ENCODE data around the gene ITGA8.
"Not testable (repeated sequence)": the region's sequence is repeated elsewhere in the genome, so short reads cannot be mapped to it uniquely, and the experiment has no call there.

Gene ITGA8

GRCh38 chr10:15719899-15720634, at the start of gene ITGA8:
Gene ITGA8 (minus strand): TSS chr10:15719922. CDS start chr10:15719771, 151 bp downstream.
- DNase-seq = no peak

DNA sequence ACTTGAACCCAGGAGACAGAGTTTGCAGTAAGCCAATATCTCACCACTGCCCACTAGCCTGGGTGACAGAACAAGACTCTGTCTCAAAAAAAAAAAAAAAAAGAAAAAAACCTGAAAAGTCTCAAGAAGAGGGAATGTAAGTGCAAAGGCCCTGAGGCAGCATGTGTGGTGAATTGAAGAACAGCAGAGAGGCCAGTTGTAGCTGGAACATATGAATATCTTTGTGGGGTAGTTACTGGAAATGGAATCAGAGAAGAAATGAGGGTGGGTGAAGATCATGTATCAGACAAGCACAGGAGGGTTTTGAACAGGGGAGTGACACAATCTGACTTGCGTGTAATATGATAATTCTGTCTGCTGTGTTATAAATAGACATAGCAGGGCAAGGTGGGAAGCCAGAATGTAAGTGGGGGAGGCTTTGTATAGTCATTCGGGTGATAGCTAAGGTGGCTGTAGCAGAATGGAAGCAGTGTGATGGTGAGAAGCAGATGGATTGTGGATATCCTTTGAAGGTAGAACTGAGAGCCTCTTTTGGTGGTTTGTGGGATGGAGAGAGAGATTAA, 45.3 kb upstream of the ITGA8 start:
- no peak for DNase-seq

- no peak for DNase-seq
These were observed 43.3 kb upstream of the ITGA8 start for GRCh38 chr10:15763006-15763405.

- not testable (repeated sequence) for DNase-seq
These were observed 42.5 kb upstream of the ITGA8 start for GRCh38 chr10:15762239-15762638.

GRCh38 chr10:15761224-15761623, 41.5 kb upstream of the ITGA8 start:
- DNase-seq = not testable (repeated sequence)

GRCh38 chr10:15760681-15761080, 41.0 kb upstream of the ITGA8 start:
- DNase-seq = no peak

DNA sequence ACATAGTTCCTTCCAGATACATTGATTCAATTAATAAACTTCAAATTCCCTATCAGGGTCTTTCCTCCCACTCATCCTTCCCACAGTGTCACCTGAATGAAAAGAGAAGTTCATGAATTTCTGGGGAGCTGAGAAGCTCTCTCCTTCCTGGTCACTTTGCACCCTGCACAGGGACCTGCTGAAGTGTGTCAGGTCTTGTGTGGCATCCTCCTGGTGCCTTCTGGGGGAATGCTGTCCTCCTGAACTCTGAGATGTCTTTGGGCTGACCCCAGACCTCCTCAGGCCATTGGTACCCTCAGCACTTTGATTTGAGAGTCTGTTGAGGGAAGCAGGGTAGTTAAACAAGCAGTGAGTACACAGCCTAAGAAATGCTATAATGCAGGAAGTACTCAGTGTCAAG, 39.5 kb upstream of the ITGA8 start:
- DNase-seq = no peak

DNA sequence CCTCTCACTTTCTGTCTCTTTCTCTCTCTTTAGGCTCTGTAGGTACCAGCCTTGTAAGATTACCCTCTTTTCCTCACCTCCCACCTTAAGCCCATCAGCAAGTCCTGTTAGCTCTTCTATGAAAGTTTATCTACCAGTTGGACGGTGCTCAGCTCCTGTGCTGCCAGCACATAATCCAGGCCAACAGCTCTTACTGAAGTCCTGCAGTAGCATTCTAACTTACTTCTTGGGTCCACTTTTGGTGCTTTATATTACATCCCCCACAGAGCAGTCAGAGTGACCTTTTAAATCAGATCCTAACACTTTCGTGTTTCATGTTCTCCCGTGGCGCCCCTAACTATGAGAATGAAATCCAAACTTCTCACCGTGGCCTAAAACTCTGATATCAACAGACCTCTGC, 38.9 kb upstream of the ITGA8 start:
- DNase-seq = no peak

- no peak for DNase-seq
These were observed 35.2 kb upstream of the ITGA8 start for GRCh38 chr10:15754937-15755336.

GRCh38 chr10:15751046-15751445, 31.3 kb upstream of the ITGA8 start:
- DNase-seq = no peak

DNA sequence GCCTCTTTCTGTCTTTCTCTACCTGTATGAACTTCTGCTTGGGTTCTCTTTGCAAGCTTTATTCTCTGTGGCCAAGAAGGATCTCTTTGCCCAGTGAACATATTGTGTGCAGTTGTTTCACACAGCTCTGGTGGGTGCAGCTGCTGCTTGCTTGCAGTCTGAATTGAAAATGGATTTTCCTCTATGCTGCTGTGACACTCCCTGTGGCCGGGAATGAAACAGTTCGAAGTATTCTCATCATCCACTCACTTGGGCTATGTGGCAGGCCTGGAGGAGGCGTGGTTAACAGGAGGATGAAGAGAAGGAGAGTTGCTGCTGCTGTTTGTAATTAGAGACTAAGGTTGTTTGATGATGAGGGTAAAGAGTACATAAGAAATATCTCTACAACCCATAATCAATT, 28.4 kb upstream of the ITGA8 start:
- no peak for DNase-seq

- DNase-seq = no peak
These were observed 27.9 kb upstream of the ITGA8 start for GRCh38 chr10:15747632-15748031.

GRCh38 chr10:15745751-15746150, 26.0 kb upstream of the ITGA8 start:
- no peak for DNase-seq

DNA sequence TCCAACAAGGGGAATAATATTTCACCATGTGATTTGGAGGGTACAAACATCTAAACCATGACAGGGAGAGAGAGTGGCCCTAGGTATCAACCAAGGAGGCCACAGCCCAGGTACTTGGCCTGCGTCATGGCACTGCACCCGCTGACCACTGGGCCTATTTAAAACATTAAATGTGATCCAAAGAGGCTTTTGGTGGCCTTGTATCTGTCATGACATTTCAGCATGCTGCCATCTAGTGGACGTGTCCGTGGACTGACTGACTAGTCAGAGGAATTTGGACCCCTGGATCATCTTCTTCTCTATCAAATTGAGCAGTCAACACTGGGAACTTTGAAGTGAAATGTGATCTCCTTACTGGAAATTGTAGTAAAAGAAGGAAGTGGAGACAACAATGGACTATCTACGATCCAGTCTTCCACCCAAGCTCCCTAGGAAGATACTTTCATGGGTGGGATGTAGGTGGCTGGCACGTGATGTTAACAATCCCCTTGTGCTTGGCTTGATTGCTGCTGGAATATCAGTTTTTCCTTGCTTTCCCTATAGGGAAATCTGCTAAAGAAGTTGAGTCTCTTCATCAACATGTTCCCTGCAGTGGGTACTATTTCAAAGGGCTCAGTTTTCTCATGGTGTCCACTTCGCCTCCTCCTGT, 24.6 kb upstream of the ITGA8 start:
- DNase-seq = no peak

DNA sequence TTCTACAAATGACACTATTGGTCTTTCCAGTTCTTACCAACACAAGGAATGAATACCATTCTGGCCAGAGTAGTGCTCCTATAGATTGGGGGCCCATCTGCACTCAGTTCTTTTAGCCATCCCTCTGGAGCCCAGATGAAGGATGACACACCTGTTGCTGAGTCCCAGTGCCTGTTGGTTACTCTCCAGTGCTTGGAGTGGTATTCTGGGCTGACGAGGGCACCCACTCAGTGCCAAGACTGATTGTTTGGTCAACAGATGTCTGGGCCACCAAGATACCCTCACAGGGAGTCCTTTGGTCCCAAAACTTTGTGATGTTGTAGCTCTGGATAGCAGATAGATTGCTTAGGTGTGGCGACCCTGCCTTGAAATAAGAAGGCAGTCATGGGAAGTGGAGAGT, 23.7 kb upstream of the ITGA8 start:
- no peak for DNase-seq

DNA sequence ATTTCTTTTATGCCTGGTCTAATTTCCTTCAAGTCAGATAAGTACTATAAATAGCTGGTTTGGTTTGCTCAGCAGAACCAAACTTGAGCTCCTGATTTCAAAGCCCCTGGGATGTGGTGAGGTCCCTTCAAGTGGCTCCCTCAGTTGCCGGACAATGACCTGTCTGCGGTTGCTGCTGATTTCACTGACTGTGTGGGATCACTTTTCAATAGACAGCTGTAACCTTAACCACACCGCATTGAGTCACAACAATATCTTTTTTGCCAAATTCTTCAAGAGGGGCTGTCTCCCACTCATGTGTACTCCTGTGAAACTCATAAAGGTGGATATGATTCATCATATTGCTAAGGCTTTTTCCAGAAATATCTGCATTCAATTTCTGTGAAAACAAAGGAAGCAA, 23.1 kb upstream of the ITGA8 start:
- DNase-seq = no peak

DNA sequence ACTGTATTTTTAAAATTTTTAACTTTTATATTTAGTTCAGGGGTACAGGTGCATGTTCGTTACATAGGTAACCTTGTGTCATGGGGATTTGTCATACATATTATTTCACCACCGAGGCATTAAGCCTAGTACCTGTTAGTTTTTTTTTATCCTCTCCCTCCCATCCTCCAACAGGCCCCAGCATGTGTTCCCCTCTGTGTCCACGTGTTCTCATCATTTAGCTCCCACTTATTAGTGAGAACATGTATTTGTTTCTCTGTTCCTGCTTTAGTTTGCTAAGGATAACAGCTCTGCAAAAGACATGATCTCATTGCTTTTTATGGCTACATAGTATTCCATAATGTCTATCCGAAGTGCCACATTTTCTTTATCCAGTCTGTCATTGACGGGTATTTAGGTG, 22.4 kb upstream of the ITGA8 start:
- DNase-seq = no peak

- DNase-seq = no peak
These were observed 21.9 kb upstream of the ITGA8 start for GRCh38 chr10:15741581-15741980.

GRCh38 chr10:15740261-15740660, 20.5 kb upstream of the ITGA8 start:
- DNase-seq = no peak

GRCh38 chr10:15739254-15739970, 19.7 kb upstream of the ITGA8 start:
- no peak for DNase-seq

DNA sequence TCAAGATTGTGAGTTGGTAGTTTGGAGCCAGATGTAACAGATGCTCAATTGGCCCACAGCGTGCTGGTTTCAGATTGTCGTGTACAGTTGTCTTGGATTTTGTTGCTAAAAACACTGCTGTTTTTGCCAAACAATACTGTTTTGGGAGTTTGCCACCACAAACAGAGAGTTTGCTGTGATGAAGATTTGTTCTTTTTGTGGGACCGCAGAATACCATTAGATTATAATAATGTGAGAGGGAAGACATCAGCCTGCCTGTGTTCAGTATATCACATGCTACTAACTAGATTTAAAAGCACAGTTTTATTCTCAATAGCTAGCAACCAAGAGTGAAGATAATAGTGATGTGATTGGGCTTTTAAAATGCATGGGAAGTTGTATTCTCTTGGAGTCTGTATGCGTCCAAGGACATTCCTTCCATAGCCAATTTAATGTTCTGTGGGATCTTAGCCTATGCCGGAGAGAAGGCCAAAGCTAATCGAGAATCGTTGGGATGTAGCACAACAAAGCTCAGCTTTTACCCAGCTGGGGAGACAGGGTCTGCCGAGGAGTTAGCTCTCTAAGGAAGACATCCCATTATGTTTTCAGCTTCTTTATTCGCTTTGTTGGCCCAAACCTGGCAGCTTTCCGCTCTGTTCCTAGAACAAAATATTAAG, 18.7 kb upstream of the ITGA8 start:
- DNase-seq = no peak

DNA sequence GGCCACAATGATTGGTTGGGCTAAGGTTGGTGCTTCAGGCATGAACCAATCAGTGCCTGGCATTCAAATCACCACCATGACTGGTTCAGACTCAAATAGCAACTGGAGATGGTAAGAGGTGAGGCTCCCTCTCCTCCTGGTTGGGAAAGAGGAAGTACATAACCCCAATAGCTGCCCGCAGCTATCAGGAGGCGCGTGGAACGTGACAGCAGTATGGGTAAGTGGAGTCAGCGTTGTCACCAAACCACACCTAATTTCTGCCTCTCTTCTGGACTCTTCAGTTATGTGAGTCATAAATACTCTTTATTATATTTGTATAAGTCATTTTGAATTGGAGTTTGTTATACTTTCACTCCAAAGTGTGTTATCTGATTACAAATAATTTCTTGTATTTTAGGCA, 17.9 kb upstream of the ITGA8 start:
- no peak for DNase-seq

DNA sequence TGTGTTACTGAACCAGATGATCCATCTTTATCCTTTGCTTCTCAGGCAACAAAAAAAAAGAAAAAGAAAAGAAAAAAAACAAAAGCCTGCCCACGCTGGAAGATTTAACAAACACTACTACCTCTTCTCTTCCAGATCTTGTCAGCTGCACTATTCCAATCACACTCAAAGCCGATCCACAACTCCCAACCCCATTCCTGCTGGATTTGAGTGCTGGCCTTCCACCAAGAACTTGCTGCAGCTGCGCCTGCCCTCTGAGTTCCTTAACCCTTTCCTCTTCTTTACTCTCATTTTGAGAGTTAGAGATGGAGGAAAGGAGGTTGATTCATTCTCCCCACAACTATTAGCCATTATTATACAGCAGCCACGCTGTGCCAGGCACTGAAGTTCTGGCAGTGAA, 16.0 kb upstream of the ITGA8 start:
- no peak for DNase-seq

Data from GOT3 (cell line).